Activated naive CD4-positive, alpha-beta T cell treated with anti-CD3 and anti-CD28 coated beads, Interleukin-2, amount 50 U/mL, for 16 hours (primary cell): Measurements from ENCODE around the gene GPBAR1.
"Not testable (repeated sequence)": the region's sequence is repeated elsewhere in the genome, so short reads cannot be mapped to it uniquely, and the experiment has no call there.

Experiments
- DNase-seq: peaks from one replicate; pipeline ENCODE4 v3.0.0-alpha.2; 2020

The GPBAR1 gene

DNA sequence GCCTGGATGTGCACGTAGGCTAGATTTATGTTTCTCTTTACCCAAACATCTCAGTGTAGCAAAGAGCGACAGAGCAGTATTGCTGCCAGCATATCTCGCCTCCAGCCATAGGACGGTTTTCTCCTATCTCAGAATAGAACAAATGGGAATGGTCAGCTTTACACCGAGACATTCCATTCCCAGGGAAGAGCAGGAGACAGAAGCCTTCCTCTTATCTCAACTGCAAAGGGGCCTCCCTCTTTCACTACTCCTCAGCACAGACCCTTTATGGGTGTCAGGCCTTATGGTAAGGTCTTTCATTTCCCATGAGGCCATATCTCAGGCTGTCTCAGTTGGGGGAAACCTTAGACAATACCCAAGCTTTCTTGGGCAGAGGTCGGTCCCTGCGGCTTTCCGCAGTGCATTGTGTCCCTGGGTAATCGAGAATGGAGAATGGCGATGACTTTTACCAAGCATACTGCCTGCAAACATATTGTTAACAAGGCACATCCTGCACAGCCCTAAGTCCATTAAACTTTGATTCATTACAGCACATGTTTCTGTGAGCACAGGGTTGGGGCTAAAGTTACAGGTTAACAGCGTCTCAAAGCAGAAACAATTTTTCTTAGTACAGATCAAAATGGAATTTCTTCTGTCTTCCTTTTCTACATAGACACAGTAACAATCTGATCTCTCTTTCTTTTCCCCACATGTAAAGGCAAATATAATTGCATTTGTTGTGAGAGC is 50.9 kb downstream of the GPBAR1 start:
- not testable (repeated sequence) for DNase-seq

DNA sequence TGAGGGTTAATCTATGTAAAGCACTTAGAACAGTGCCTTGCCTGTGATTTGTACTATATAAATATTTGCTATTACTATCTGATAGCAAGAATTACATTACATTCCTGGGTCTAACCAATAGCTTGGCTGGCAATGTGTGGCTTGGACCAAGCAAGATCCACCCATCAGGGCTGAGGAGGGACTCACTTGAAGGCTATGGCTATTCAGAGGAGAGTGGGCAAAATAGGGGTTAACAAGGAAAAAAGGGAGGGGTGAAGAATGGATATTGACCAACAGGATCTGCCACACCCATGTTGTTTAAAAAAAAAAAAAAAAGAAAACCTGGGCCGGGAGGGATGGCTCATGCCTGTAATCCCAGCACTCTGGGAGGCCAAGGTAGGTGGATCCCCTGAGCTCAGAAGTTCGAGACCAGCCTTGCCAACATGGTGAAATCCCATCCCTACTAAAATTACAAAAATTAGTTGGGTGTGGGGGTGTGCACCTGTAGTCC is 51.5 kb downstream of the GPBAR1 start:
- no peak for DNase-seq

DNA sequence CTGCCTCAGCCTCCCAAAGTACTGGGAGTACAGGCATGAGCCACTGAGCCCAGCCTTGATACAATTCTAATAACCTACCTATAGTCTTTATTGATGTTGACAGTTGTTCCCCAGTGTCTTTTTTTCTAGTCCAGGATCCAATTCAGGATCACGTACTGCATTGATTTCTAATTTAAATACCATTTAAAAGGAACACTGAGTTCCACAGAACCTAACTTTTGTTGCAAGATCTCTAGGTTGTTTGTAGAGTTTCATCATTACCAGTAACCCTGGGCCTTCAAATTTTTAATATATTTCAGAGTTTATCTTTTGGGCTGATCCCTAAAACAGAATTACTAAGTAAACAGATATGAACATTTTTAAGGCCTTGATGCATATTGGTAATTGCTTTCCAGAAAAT is 52.5 kb downstream of the GPBAR1 start:
- DNase-seq, result no peak
